22Rv1 (cell line): ENCODE data around the gene KIR2DL1.

Experiments
- ZFX ChIP-seq: fragments of 450-650 bp; IDR thresholded peaks from 2 replicates; pipeline ENCODE4 v1.6.1; 2017; ENCODE audit warnings: antibody characterized with exemption, borderline replicate concordance
- TF ChIP-seq, protein P1 (sequence below): fragments of 450-650 bp; IDR thresholded peaks from 2 replicates; pipeline ENCODE4 v1.5.1; 2017; ENCODE audit warnings: mild to moderate bottlenecking

DNA sequence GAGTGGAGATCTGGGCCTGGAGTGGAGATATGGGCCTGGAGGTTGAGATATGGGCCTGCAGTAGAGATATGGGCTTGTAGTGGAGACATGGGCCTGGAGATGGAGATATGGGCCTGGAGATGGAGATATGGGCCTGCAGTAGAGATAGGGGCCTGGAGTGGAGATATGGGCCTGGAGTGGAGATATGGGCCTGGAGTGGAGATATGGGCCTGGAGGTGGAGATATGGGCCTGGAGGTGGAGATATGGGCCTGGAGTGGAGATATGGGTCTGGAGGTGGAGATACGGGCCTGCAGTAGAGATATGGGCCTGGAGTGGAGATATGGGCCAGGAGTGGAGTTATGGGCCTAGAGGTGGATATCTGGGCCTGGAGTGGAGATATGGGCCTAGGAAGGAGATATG lies 30.9 kb upstream of the KIR2DL1 start:
- TF ChIP-seq, protein P1, sequence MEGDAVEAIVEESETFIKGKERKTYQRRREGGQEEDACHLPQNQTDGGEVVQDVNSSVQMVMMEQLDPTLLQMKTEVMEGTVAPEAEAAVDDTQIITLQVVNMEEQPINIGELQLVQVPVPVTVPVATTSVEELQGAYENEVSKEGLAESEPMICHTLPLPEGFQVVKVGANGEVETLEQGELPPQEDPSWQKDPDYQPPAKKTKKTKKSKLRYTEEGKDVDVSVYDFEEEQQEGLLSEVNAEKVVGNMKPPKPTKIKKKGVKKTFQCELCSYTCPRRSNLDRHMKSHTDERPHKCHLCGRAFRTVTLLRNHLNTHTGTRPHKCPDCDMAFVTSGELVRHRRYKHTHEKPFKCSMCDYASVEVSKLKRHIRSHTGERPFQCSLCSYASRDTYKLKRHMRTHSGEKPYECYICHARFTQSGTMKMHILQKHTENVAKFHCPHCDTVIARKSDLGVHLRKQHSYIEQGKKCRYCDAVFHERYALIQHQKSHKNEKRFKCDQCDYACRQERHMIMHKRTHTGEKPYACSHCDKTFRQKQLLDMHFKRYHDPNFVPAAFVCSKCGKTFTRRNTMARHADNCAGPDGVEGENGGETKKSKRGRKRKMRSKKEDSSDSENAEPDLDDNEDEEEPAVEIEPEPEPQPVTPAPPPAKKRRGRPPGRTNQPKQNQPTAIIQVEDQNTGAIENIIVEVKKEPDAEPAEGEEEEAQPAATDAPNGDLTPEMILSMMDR: no peak
- no peak for TF ChIP-seq ZFX
